ENCODE measurements around the gene RALGAPA2. TPM values are rescaled to one million over a fixed set of nuclear protein-coding genes. Genes with fewer than 3 reads are reported as not detected.

RALGAPA2 gene
- total and polyA plus RNA-seq, 2 of the 13 experiments (the other 11 are each of a cell fraction or from before 2014, with no cell fraction given) = 13.8 to 17.7 TPM

GRCh38 chr20:20755231-20755630, 42.8 kb upstream of the RALGAPA2 start:
- POLR2A ChIA-PET = no interaction called here
- no peak for ATAC-seq
- in situ Hi-C loops (cut with HindIII; ENCODE audit: extremely low pct_ligation_motif_present, low pct_unique_long_range_greater_than_20kb) (no loop called here), intact Hi-C loops (cut with micrococcal nuclease; ENCODE audit: unreplicated experiment) (no loop called here)
- CTCF ChIA-PET (ENCODE audit: low intra/inter-chr PET ratio, low total read pairs) = no interaction called here
- 66% methylated on average over 4 of the region's 4 CpGs for WGBS (ENCODE audit: low lambda C conversion rate)
- Histone ChIP-seq H3K27ac (ENCODE audit: extremely low read length, insufficient read depth, low read length) (no peak overlapping the region), H3K4me1 (ENCODE audit: insufficient read depth, low read length) (peaks cover 38% of the 10 kb centered on the region), H3K9ac (ENCODE audit: insufficient read depth, low read depth, low read length) (no peak overlapping the region), H4K20me1 (ENCODE audit: insufficient read depth, low read length) (no peaks in the 10 kb centered on the region), H3K36me3 (replicated peaks in 1 of 2; ENCODE audit: control insufficient read depth in 1 of 2, insufficient read depth in 2 of 2, low read length in 2 of 2) (no peaks in the 10 kb centered on the region), H3K4me2 (ENCODE audit: low read depth, low read length) (no peak overlapping the region), H3K4me3 (replicated peaks in 1 of 3; ENCODE audit: insufficient read depth in 1 of 3, low read depth in 2 of 3, low read length in 3 of 3) (no peak overlapping the region), H2AFZ (ENCODE audit: low read length) (no peak overlapping the region), H3K9me3 (ENCODE audit: low read length) (no peaks in the 10 kb centered on the region), H3K79me2 (ENCODE audit: insufficient read depth, low read length) (no peaks in the 10 kb centered on the region), H3K27me3 (ENCODE audit: control insufficient read depth in 1 of 2, insufficient read depth in 2 of 2, low read length in 2 of 2) (peaks cover 0 to 7% of the 10 kb centered on the region in 2 experiments; a peak in 1 of 5 replicates)
- BruUV-seq (replicated peaks) = no TSS peak
- DNase-seq (ENCODE audit: low spot score) = no peak
- FAIRE-seq = no peak
- TF ChIP-seq MED1 (CRISPR knock-in tag; IDR thresholded peaks at IDR 0.05) = no peak

DNA sequence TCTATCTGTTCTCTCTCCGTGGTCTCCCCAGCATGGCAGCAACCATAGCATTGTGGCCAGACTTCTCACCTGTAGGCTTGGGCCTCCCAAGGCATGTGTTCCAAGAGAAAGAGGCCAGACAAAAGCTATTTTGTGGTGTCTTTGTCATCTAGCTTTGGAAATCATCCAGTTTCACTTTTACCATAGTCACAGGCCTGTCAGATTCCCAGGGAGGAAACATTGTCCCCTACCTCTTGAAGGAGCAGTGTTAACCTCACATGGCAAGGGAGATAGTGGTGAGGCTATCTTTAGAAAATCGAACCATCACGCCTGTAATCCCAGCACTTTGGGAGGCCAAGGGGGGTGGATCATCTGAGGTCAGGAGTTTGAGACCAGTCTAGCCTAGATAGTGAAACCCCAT, 42.3 kb upstream of the RALGAPA2 start:
- no peak for TF ChIP-seq ZNF441 (CRISPR knock-in tag; IDR thresholded peaks at IDR 0.05; ENCODE audit: borderline replicate concordance)
- BruUV-seq (replicated peaks) = no TSS peak
- no peaks in the 10 kb centered on the region for H3K79me2 ChIP-seq (ENCODE audit: insufficient read depth, low read length)
- H3K9ac ChIP-seq (ENCODE audit: insufficient read depth, low read depth, low read length) = no peak overlapping the region
- in situ Hi-C loops (cut with HindIII; ENCODE audit: extremely low pct_ligation_motif_present, low pct_unique_long_range_greater_than_20kb) (no loop called here), intact Hi-C loops (cut with micrococcal nuclease; ENCODE audit: unreplicated experiment) (no loop called here)
- H3K4me3 ChIP-seq (replicated peaks in 1 of 3; ENCODE audit: insufficient read depth in 1 of 3, low read depth in 2 of 3, low read length in 3 of 3) = no peak overlapping the region
- H4K20me1 ChIP-seq (ENCODE audit: insufficient read depth, low read length) = no peaks in the 10 kb centered on the region
- H3K9me3 ChIP-seq (ENCODE audit: low read length) = no peaks in the 10 kb centered on the region
- peaks cover 34% of the 10 kb centered on the region for H3K4me1 ChIP-seq (ENCODE audit: insufficient read depth, low read length)
- WGBS (ENCODE audit: low lambda C conversion rate) = 74% methylated on average over 3 of the region's 3 CpGs
- no peak overlapping the region for H2AFZ ChIP-seq (ENCODE audit: low read length)
- ChIA-PET POLR2A (no interaction called here), CTCF (ENCODE audit: low intra/inter-chr PET ratio, low total read pairs) (no interaction called here)
- no peak overlapping the region for H3K4me2 ChIP-seq (ENCODE audit: low read depth, low read length)
- FAIRE-seq (no peak), ATAC-seq (no peak), DNase-seq (ENCODE audit: low spot score) (no peak)
- H3K36me3 ChIP-seq (replicated peaks in 1 of 2; ENCODE audit: control insufficient read depth in 1 of 2, insufficient read depth in 2 of 2, low read length in 2 of 2) = no peaks in the 10 kb centered on the region
- H3K27ac ChIP-seq (ENCODE audit: extremely low read length, insufficient read depth, low read length) = no peak overlapping the region
- peaks cover 0 to 7% of the 10 kb centered on the region in 2 experiments; a peak in 1 of 5 replicates for H3K27me3 ChIP-seq (ENCODE audit: control insufficient read depth in 1 of 2, insufficient read depth in 2 of 2, low read length in 2 of 2)

GRCh38 chr20:20752712-20753111, 40.3 kb upstream of the RALGAPA2 start:
- DNase-seq (ENCODE audit: low spot score) = no peak
- Histone ChIP-seq H3K4me3 (replicated peaks in 1 of 3; ENCODE audit: insufficient read depth in 1 of 3, low read depth in 2 of 3, low read length in 3 of 3) (no peak overlapping the region), H3K4me2 (ENCODE audit: low read depth, low read length) (no peak overlapping the region), H3K27ac (ENCODE audit: extremely low read length, insufficient read depth, low read length) (no peak overlapping the region), H3K9me3 (ENCODE audit: low read length) (0 out of 2 replicates have a peak, but pooled peaks cover 7% of the 10 kb centered on the region), H3K79me2 (ENCODE audit: insufficient read depth, low read length) (no peaks in the 10 kb centered on the region), H3K27me3 (ENCODE audit: control insufficient read depth in 1 of 2, insufficient read depth in 2 of 2, low read length in 2 of 2) (peaks cover 0 to 7% of the 10 kb centered on the region in 2 experiments; a peak in 1 of 5 replicates), H3K4me1 (ENCODE audit: insufficient read depth, low read length) (peaks cover 14% of the 10 kb centered on the region), H3K9ac (ENCODE audit: insufficient read depth, low read depth, low read length) (no peak overlapping the region), H2AFZ (ENCODE audit: low read length) (no peak overlapping the region), H4K20me1 (ENCODE audit: insufficient read depth, low read length) (no peaks in the 10 kb centered on the region), H3K36me3 (replicated peaks in 1 of 2; ENCODE audit: control insufficient read depth in 1 of 2, insufficient read depth in 2 of 2, low read length in 2 of 2) (no peaks in the 10 kb centered on the region)
- POLR2A ChIA-PET = no interaction called here
- ATAC-seq = no peak
- CTCF ChIA-PET (ENCODE audit: low intra/inter-chr PET ratio, low total read pairs) = no interaction called here
- no peak for FAIRE-seq
- in situ Hi-C loops (cut with HindIII; ENCODE audit: extremely low pct_ligation_motif_present, low pct_unique_long_range_greater_than_20kb) = no loop called here
- no TSS peak for BruUV-seq (replicated peaks)
- intact Hi-C loops (cut with micrococcal nuclease; ENCODE audit: unreplicated experiment) = no loop called here
- 1% methylated on average over 5 of the region's 5 CpGs for WGBS (ENCODE audit: low lambda C conversion rate)
- TF ChIP-seq KDM3A (CRISPR knock-in tag; IDR thresholded peaks at IDR 0.05; ENCODE audit: low read depth) = no peak
- no peak for TF ChIP-seq FLYWCH1 (CRISPR knock-in tag; IDR thresholded peaks at IDR 0.05)
- TF ChIP-seq ZSCAN9 (CRISPR knock-in tag; IDR thresholded peaks at IDR 0.05; ENCODE audit: borderline replicate concordance) = no peak
- no peak for TF ChIP-seq FOXA1 (IDR thresholded peaks at IDR 0.05)
- TF ChIP-seq FOXA1 (CRISPR knock-in tag; IDR thresholded peaks at IDR 0.05) = no peak
- TF ChIP-seq, protein P1, sequence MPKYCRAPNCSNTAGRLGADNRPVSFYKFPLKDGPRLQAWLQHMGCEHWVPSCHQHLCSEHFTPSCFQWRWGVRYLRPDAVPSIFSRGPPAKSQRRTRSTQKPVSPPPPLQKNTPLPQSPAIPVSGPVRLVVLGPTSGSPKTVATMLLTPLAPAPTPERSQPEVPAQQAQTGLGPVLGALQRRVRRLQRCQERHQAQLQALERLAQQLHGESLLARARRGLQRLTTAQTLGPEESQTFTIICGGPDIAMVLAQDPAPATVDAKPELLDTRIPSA (CRISPR knock-in tag; IDR thresholded peaks at IDR 0.05; ENCODE audit: borderline replicate concordance) = no peak
- no peak for TF ChIP-seq ZIK1 (CRISPR knock-in tag; IDR thresholded peaks at IDR 0.05; ENCODE audit: borderline replicate concordance, low read depth)
- no peak for TF ChIP-seq GLMP (CRISPR knock-in tag; IDR thresholded peaks at IDR 0.05; ENCODE audit: borderline replicate concordance)
- no peak for TF ChIP-seq HMGA1 (CRISPR knock-in tag; conservative IDR thresholded peaks at IDR 0.05)
- TF ChIP-seq NPAS2 (CRISPR knock-in tag; IDR thresholded peaks at IDR 0.05; ENCODE audit: borderline replicate concordance) = no peak
- TF ChIP-seq FOXJ3 (CRISPR knock-in tag; IDR thresholded peaks at IDR 0.05; ENCODE audit: borderline replicate concordance) = no peak

All from HepG2 (cell line).